Nephron progenitor cell (in vitro differentiated cells): ENCODE results near the gene MT1HL1.

Experiments used
- DNase-seq: peaks from one replicate; pipeline ENCODE4 v3.0.0; 2021
- H3K27ac Mint-ChIP-seq: 2 replicates; pipeline ENCODE4 v1.8.0; 2021; ENCODE audit warnings: mild to moderate bottlenecking, moderate library complexity, mixed read lengths
- H3K27me3 Mint-ChIP-seq: 2 replicates; pipeline ENCODE4 v1.8.0; 2021; ENCODE audit warnings: mild to moderate bottlenecking, low read depth, mixed read lengths; ENCODE audit not compliant: poor library complexity
- H3K36me3 Mint-ChIP-seq: 2 replicates; pipeline ENCODE4 v1.8.0; 2021; ENCODE audit warnings: low read depth, mixed read lengths
- H3K4me1 Mint-ChIP-seq: 2 replicates; pipeline ENCODE4 v1.8.0; 2021; ENCODE audit warnings: mixed read lengths
- H3K4me3 Mint-ChIP-seq: 2 replicates; pipeline ENCODE4 v1.8.0; 2021; ENCODE audit warnings: mild to moderate bottlenecking, moderate library complexity, mixed read lengths
- H3K9me3 Mint-ChIP-seq: 2 replicates; pipeline ENCODE4 v1.8.0; 2021; ENCODE audit warnings: mild to moderate bottlenecking, moderate library complexity, mixed read lengths
- TF ChIP-seq, protein P1 (sequence below): fragments of 200-600 bp; sonication (generic); IDR thresholded peaks from 2 replicates; pipeline ENCODE4 v1.5.0; 2021; ENCODE audit warnings: antibody characterized with exemption

Gene MT1HL1

DNA sequence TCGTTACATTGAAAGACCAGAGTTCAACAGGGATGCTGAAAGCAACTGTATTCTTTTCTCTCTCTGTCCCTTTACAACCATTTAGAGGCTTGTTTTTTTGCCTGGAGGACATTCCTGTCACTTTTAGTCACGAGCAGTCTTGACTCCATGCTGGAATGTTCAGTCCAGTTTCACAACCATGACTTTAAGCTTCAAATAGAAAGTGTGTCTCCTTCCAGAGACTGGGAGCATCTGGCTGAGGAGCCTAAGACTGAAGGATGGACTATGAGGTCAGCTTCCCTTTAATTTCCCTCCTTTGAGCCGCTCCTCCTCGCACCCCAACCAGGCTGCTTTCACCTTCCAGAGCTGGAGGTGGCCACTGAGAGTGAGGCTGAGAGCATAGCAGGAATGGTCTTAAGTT is 27.2 kb upstream of the MT1HL1 start:
- Mint-ChIP-seq H3K4me3 (no peak overlapping the region), H3K4me1 (peaks cover 9% of the 10 kb centered on the region), H3K9me3 (no peaks in the 10 kb centered on the region), H3K36me3 (no peaks in the 10 kb centered on the region), H3K27me3 (peaks cover 29% of the 10 kb centered on the region), H3K27ac (no peak overlapping the region)
- TF ChIP-seq, protein P1, sequence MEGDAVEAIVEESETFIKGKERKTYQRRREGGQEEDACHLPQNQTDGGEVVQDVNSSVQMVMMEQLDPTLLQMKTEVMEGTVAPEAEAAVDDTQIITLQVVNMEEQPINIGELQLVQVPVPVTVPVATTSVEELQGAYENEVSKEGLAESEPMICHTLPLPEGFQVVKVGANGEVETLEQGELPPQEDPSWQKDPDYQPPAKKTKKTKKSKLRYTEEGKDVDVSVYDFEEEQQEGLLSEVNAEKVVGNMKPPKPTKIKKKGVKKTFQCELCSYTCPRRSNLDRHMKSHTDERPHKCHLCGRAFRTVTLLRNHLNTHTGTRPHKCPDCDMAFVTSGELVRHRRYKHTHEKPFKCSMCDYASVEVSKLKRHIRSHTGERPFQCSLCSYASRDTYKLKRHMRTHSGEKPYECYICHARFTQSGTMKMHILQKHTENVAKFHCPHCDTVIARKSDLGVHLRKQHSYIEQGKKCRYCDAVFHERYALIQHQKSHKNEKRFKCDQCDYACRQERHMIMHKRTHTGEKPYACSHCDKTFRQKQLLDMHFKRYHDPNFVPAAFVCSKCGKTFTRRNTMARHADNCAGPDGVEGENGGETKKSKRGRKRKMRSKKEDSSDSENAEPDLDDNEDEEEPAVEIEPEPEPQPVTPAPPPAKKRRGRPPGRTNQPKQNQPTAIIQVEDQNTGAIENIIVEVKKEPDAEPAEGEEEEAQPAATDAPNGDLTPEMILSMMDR: no peak
- no peak for DNase-seq

DNA sequence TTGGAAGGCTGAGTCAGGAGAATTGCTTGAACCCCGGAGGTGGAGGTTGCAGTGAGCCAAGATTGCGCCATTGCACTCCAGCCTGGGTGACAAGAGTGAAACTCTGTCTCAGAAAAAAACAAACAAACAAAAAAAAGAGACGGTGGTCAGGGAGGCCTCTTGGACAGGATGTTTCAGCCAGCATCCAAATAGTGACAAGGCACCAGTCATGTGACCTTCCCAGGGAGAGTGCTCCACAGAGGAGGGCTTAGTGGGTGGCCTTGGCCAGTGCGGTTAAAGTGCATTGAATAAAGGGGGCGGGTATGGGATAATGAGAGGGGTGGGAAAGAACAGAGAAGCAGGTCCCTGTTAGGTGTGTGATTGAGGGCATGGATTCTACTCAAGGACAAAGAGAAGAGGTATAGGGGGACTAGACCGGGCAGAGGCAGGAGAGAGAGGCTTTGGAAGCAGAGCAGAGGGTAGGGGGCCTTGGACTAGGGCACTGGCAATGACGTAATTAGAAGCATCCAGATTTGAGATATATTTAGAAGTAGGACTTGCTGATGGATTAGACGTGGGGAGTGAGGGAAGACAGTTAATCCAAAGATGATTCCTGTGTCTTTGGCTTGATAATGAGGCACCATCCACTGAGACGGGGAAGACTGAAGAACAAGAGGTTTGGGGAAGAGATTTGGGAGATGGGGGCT is 25.8 kb upstream of the MT1HL1 start:
- H3K27me3 Mint-ChIP-seq: peaks cover 29% of the 10 kb centered on the region
- H3K4me1 Mint-ChIP-seq: peaks cover 9% of the 10 kb centered on the region
- H3K9me3 Mint-ChIP-seq: peaks cover 8% of the 10 kb centered on the region
- H3K4me3 Mint-ChIP-seq: no peak overlapping the region
- peak overlapping the region; percentile 2 for H3K27ac Mint-ChIP-seq
- peaks cover 6% of the 10 kb centered on the region for H3K36me3 Mint-ChIP-seq
- DNase-seq: no peak
- TF ChIP-seq, protein P1: no peak

DNA sequence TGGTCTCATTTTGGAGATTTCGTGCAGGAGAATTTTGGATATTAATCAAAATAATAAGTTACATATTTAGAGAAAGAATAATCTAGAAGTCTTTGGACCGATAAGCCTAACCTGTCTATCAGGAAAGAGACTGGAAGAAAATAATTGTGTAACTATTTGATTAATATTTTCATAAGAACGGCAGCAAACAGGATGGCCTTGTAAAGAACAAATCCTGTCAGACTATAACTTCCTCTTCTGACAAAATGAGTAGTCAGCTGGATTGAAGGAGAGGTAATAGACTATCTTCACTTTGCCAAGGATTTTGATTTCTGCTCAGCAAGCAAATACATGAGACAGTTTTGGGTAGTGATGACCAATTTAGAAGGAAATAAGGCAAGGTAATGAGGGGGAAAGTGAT is 25.0 kb upstream of the MT1HL1 start:
- peaks cover 6% of the 10 kb centered on the region for H3K36me3 Mint-ChIP-seq
- H3K27ac Mint-ChIP-seq: no peak overlapping the region
- H3K4me1 Mint-ChIP-seq: peaks cover 9% of the 10 kb centered on the region
- TF ChIP-seq, protein P1: no peak
- H3K9me3 Mint-ChIP-seq: peaks cover 8% of the 10 kb centered on the region
- peaks cover 29% of the 10 kb centered on the region for H3K27me3 Mint-ChIP-seq
- no peak for DNase-seq
- H3K4me3 Mint-ChIP-seq: no peak overlapping the region

DNA sequence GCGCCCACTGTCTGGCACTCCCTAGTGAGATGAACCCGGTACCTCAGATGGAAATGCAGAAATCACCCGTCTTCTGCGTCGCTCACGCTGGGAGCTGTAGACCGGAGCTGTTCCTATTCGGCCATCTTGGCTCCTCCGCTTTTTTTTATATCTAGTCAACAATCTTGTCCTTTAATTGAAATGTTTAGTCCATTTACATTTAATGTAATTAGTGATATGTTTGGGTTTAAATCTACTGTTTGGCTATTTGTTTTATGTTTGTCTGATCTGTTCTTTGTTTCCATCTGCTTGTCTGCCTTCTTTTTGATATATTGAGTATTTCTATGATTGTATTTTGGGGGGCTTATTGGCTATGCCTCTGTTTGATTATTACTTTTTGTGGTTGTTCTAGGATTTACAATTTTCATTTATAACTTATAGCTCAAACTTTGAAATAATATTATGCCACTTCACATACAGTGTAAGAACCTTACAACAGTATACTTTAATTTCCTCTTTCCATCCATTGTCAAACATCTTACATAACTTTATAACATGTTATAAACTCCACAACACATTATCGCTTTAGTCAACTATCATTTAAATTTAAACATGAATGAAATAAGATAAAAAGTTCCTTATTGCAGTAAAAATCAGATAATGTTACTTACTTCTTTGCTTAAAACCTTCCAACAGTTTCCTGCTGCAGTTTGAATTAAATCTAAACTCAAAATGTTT is 21.3 kb upstream of the MT1HL1 start:
- H3K4me1 Mint-ChIP-seq: peaks cover 3% of the 10 kb centered on the region
- peaks cover 8% of the 10 kb centered on the region for H3K9me3 Mint-ChIP-seq
- H3K27ac Mint-ChIP-seq: no peak overlapping the region
- peaks cover 6% of the 10 kb centered on the region for H3K36me3 Mint-ChIP-seq
- DNase-seq: no peak
- TF ChIP-seq, protein P1: no peak
- H3K4me3 Mint-ChIP-seq: no peak overlapping the region
- peaks cover 3% of the 10 kb centered on the region for H3K27me3 Mint-ChIP-seq

DNA sequence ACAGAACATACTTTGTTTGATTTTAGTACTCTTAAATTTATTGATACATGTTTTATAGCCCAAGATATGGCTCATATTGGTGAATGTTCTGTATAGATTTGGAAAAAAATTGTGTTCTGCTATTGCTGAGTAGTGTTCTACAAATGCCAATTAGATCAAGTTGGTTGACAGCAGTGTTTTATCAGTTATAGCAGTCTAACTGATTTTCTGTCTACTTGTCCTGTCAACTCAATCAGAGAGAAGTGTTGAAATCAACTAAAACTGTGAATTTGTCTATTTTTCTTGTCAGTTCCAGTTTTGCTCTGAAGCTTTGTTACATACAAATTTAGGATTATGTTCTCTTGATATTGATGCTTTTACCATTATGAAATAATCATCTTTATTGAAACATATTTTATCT is 14.7 kb upstream of the MT1HL1 start:
- H3K4me3 Mint-ChIP-seq: no peak overlapping the region
- H3K4me1 Mint-ChIP-seq: no peaks in the 10 kb centered on the region
- no peak for DNase-seq
- H3K36me3 Mint-ChIP-seq: no peaks in the 10 kb centered on the region
- TF ChIP-seq, protein P1: no peak
- H3K27me3 Mint-ChIP-seq: peaks cover 9% of the 10 kb centered on the region
- H3K27ac Mint-ChIP-seq: no peak overlapping the region
- no peaks in the 10 kb centered on the region for H3K9me3 Mint-ChIP-seq

DNA sequence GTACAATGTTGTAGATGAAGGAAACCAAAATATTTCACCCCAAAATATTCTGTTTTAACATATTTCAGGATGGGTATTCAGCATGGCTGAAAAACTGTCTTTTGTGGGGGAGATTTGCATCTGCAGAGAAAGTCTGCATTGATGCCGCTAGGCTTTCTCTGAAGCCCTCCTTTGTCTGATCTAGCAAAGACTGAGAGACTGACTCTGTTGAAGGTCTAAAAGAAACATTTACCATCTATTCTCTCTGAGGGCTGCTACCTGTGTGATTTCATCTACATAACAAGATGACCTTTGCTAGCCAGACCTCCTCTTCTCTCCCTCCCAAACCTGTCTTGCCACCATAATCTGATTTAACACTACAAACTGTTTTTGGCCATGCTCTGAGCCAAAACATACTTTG is 12.4 kb upstream of the MT1HL1 start:
- Mint-ChIP-seq H3K27me3 (peaks cover 9% of the 10 kb centered on the region), H3K4me1 (no peaks in the 10 kb centered on the region), H3K27ac (no peak overlapping the region), H3K9me3 (no peaks in the 10 kb centered on the region), H3K36me3 (no peaks in the 10 kb centered on the region), H3K4me3 (no peak overlapping the region)
- TF ChIP-seq, protein P1: no peak
- no peak for DNase-seq
